Hepatocyte (in vitro differentiated cells): ENCODE measurements around the gene FAM222A.

Experiments used
- EZH2phosphoT487 ChIP-seq: fragments of 200-600 bp; sonication (generic); IDR thresholded peaks from one replicate; pipeline ENCODE4 v1.6.1; 2018; ENCODE audit warnings: antibody characterized with exemption, mild to moderate bottlenecking, low read depth, moderate library complexity; ENCODE audit not compliant: unreplicated experiment, severe bottlenecking
- TF ChIP-seq, protein P1 (sequence below): fragments of 200-600 bp; sonication (generic); IDR thresholded peaks from 2 replicates; pipeline ENCODE4 v1.5.1; 2016; ENCODE audit warnings: antibody characterized with exemption, mild to moderate bottlenecking; ENCODE audit not compliant: poor library complexity

DNA sequence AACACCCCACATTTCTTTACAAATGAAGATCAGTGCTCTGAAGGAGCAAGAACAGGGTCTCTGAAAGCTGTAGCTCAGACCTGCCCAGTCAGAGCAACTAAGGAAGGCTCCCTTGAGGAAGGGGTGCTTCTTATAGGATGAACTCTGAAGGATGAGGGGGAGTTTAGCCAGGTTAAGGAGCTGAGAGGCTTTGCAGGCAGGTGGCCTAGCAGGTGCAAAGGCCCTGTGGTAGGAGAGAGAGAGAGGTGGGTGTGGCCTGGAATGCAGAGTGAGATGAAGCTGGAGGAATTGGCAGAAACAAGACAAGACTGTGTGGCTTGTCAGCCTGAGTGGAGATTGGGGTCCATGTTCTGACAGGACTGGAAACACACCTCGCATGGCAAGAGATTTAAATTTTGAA is 20.5 kb upstream of the FAM222A start:
- no peak for TF ChIP-seq EZH2phosphoT487
- TF ChIP-seq, protein P1, sequence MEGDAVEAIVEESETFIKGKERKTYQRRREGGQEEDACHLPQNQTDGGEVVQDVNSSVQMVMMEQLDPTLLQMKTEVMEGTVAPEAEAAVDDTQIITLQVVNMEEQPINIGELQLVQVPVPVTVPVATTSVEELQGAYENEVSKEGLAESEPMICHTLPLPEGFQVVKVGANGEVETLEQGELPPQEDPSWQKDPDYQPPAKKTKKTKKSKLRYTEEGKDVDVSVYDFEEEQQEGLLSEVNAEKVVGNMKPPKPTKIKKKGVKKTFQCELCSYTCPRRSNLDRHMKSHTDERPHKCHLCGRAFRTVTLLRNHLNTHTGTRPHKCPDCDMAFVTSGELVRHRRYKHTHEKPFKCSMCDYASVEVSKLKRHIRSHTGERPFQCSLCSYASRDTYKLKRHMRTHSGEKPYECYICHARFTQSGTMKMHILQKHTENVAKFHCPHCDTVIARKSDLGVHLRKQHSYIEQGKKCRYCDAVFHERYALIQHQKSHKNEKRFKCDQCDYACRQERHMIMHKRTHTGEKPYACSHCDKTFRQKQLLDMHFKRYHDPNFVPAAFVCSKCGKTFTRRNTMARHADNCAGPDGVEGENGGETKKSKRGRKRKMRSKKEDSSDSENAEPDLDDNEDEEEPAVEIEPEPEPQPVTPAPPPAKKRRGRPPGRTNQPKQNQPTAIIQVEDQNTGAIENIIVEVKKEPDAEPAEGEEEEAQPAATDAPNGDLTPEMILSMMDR: no peak
